ENCODE results near the gene GNG7.

Gene GNG7

GRCh38 chr19:2554856-2555255, 147.6 kb downstream of the GNG7 start:
- TF ChIP-seq, protein P1, sequence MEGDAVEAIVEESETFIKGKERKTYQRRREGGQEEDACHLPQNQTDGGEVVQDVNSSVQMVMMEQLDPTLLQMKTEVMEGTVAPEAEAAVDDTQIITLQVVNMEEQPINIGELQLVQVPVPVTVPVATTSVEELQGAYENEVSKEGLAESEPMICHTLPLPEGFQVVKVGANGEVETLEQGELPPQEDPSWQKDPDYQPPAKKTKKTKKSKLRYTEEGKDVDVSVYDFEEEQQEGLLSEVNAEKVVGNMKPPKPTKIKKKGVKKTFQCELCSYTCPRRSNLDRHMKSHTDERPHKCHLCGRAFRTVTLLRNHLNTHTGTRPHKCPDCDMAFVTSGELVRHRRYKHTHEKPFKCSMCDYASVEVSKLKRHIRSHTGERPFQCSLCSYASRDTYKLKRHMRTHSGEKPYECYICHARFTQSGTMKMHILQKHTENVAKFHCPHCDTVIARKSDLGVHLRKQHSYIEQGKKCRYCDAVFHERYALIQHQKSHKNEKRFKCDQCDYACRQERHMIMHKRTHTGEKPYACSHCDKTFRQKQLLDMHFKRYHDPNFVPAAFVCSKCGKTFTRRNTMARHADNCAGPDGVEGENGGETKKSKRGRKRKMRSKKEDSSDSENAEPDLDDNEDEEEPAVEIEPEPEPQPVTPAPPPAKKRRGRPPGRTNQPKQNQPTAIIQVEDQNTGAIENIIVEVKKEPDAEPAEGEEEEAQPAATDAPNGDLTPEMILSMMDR (IDR thresholded peaks at IDR 0.05; ENCODE audit: borderline replicate concordance, insufficient read depth, low read depth, low read length) = no peak
- H3K4me3 ChIP-seq (ENCODE audit: low read depth, low read length) = no peak overlapping the region

GRCh38 chr19:2553510-2553909, 149.0 kb downstream of the GNG7 start:
- TF ChIP-seq, protein P1 (IDR thresholded peaks at IDR 0.05; ENCODE audit: borderline replicate concordance, insufficient read depth, low read depth, low read length) = no peak

GRCh38 chr19:2552859-2553258, 149.6 kb downstream of the GNG7 start:
- TF ChIP-seq, protein P1 (IDR thresholded peaks at IDR 0.05; ENCODE audit: borderline replicate concordance, insufficient read depth, low read depth, low read length) = no peak
- H3K4me3 ChIP-seq (ENCODE audit: low read depth, low read length) = no peak overlapping the region

More at GRCh38 chr19:2553510-2553909, 149.0 kb downstream of the GNG7 start:
- no peak overlapping the region for H3K4me3 ChIP-seq (ENCODE audit: low read depth, low read length)

DNA sequence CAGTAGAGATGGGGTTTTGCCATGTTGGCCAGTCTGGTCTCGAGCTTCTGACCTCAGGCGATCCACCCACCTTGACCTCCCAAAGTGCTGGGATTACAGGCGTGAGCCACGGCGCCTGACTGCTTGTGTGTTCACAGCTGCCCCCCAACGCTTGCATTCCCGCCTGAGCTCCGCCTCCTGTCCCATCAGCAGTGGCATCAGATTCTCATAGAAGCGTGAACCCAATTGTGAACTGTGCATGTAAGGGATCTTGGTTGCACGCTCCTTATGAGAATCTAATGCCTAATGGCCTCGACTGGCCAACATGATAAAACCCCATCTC, 150.7 kb downstream of the GNG7 start:
- TF ChIP-seq, protein P1 (IDR thresholded peaks at IDR 0.05; ENCODE audit: borderline replicate concordance, insufficient read depth, low read depth, low read length) = no peak
- H3K4me3 ChIP-seq (ENCODE audit: low read depth, low read length) = no peak overlapping the region

- H3K4me3 ChIP-seq (ENCODE audit: low read depth, low read length) = no peak overlapping the region
- TF ChIP-seq, protein P1 (IDR thresholded peaks at IDR 0.05; ENCODE audit: borderline replicate concordance, insufficient read depth, low read depth, low read length) = no peak
Observed at GRCh38 chr19:2551172-2551863, 151.2 kb downstream of the GNG7 start.

GRCh38 chr19:2550431-2551171, 151.9 kb downstream of the GNG7 start:
- TF ChIP-seq, protein P1 (IDR thresholded peaks at IDR 0.05; ENCODE audit: borderline replicate concordance, insufficient read depth, low read depth, low read length) = no peak
- no peak overlapping the region for H3K4me3 ChIP-seq (ENCODE audit: low read depth, low read length)

- no peak overlapping the region for H3K4me3 ChIP-seq (ENCODE audit: low read depth, low read length)
- TF ChIP-seq, protein P1 (IDR thresholded peaks at IDR 0.05; ENCODE audit: borderline replicate concordance, insufficient read depth, low read depth, low read length) = no peak
Observed at GRCh38 chr19:2549701-2550191, 152.7 kb downstream of the GNG7 start.
